GM21737 (cell line): Measurements from ENCODE around the gene ANKS1B.

Experiments used
- ATAC-seq: cut with Tn5 transposase; IDR thresholded peaks from one replicate; pipeline ENCODE4 v1.9.1; 2021; ENCODE audit warnings: mild to moderate bottlenecking, moderate library complexity; ENCODE audit not compliant: unreplicated experiment

Gene ANKS1B

DNA sequence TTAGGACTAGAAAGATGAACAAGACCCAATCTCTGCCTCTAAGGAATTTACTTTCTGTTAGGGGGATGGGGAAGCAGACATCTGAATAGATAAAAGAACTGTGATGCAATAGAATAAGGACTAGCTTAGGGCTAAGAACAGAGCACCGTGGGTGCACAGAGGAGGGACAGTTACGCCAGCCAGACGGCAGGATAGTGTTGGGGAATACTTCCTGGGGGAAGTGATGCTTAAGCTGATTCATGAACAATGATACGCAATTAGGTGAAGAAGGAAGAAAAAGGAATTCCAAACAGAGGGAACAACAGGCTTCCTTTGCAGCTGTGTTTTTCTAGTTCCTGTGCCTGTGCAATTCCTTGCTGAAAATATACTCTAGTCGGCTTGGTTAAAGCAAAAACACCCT lies 838.6 kb downstream of the ANKS1B start:
- no peak for ATAC-seq

DNA sequence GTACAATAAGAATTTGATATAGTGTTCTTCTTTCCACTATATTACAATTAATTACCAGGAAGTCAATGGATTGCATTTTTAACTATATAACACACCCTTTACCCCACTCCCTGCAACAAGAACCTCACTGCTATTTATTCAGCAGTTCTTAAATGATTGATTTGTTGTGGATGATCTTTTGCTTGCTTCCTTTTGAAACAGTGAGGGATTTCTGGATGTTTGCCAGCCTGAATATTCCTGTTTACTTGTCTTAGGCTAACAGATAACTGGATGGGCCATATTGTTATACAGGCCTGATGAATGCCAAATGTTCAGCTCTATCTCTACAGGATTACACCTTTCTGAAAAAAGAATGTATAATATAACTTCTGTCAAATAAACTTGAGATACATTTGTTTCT lies 842.1 kb downstream of the ANKS1B start:
- no peak for ATAC-seq

DNA sequence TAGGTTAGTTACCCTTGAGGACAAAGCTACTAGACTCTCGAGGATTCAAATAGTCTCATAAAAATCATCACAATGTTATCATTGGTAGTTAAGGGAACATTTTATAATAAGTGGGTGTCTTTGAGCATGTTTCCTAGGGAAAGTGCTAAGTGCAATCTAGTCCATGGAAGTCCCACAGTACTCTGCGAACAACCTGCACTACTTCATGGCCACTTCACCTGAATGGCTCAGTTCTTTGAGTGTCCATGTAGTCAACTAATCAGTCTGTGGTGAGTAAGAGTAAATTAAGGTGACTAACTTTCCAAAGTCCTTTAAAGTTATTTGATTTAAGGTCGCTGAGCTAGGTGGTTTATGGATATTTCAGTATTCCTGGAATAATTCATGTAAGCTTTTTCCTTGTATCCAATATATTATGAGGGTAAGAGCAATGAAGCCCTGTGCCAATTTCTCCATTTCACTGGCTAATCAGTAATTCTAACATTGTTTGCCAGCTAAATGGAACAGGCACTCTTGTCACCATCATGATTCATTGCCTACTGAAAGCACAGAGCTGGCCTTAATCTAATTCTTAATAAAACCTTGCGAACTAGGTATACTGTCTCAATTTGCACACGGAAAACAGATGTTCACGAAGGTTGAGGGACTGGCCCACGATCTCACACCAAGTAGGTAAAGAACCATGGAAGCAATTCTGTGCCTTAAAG lies 844.6 kb downstream of the ANKS1B start:
- ATAC-seq: no peak

- ATAC-seq: no peak
Measured at GRCh38 chr12:99138393-99138792, 846.3 kb downstream of the ANKS1B start.

- ATAC-seq: no peak
Measured at GRCh38 chr12:99137124-99137855, 847.4 kb downstream of the ANKS1B start.

- ATAC-seq: no peak
Measured at GRCh38 chr12:99136516-99136915, 848.2 kb downstream of the ANKS1B start.

GRCh38 chr12:99135376-99135775 lies 849.4 kb downstream of the ANKS1B start:
- no peak for ATAC-seq

- no peak for ATAC-seq
Measured at GRCh38 chr12:99133401-99133800, 851.3 kb downstream of the ANKS1B start.

- no peak for ATAC-seq
Measured at GRCh38 chr12:99131751-99132199, 853.0 kb downstream of the ANKS1B start.

- peak; percentile 97 for ATAC-seq
Measured at GRCh38 chr12:99130808-99131553, 853.8 kb downstream of the ANKS1B start.

DNA sequence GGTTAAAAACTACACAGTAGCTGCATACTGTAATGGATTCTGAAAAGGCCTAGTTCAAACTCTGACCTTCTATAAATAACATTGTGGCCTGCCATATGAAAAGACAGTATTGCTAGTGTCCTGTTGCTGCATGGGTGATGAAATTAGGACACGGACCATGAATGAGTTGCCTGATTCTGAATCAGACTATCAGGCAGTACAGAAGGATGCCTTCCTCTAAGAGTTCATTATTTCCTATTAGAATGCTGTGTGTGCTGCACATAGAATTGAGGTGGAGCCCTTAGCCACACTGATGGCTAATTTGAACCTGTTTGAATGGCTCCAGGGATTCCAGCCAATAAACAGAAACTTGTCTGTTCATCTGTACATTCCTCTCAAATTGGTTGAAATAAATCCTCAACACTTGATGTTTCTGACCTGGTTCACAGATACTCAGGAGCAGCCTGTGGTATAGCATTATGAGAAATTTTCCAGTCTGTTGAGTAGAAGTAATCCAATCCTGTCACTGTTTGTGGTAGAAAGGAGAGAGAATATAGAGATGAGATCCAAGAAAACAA lies 856.4 kb downstream of the ANKS1B start:
- no peak for ATAC-seq

- ATAC-seq: no peak
Measured at GRCh38 chr12:99122959-99123358, 861.8 kb downstream of the ANKS1B start.

DNA sequence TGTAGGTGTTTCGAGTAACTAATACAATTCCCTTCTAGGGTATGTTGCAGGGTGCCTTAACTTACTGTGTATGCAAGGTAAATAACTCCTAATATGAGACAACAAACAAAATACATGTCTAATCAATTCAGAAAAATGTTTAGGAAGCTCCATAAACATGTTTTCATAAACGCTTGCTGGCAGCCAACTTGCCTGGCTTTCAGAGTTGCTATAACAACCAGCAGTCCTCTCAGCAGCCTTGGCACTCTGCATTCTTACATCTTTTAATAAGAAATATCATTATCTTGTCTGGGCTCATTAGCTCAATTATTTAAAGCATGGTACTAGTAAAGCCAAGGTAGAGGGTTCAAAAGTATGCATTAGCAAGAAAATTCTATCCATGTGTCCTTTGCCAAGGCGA lies 862.2 kb downstream of the ANKS1B start:
- no peak for ATAC-seq

DNA sequence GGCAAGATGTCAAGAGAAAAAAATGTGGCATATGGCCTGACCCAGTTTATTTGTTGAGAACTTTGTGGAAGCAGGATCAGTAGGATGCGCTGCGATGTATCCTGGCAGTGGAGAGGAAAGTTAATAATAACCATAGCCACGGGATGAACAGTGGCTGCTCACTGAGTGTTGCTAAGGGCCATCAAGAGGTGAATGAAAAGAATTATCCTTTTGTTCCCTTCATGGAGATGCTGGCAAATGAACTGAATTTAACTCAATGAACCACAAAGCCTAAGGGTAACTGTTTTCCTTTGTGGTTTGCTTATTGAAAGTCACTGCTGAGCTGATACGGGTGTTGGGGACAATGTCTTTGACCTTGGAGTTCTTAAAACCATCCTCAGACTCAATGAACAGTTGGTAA lies 863.2 kb downstream of the ANKS1B start:
- no peak for ATAC-seq

GRCh38 chr12:99119943-99120342 lies 864.8 kb downstream of the ANKS1B start:
- no peak for ATAC-seq

DNA sequence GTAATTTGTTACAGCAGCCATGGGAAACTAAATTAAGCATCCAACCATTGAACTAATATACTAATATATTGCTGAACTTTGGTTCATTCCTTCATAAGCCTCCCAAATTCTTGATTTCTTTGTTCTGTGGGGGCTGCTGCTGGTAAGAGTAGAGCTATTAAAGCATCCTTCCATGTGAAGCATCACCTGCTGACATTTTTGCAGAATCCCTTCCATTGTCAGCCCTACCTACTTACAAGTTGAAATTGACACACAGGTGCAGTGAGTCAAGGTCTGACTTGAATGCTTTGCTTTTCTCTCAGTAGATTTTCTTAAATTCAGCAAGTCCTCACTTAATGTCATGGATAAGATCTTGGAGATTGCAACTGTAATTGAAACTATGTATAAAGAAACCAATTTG lies 865.3 kb downstream of the ANKS1B start:
- no peak for ATAC-seq

DNA sequence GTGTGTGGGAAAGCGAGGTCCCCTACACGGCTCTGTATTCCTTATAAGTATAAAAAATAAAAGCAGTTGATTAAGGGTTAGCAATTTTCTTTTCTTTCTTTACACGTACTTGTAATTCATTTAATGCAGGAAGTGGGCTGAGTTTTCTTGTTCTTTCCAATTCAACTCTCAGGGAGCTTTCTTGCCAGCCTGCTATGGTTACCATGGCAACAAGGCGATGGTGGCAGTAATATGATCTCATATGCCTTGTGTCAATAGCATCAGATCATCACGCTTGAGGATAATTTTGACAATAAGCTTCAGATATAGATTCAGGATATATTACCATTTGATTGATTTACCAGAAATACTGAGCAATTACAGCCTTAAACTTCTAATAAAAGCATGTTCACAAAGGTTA lies 873.1 kb downstream of the ANKS1B start:
- ATAC-seq: no peak

DNA sequence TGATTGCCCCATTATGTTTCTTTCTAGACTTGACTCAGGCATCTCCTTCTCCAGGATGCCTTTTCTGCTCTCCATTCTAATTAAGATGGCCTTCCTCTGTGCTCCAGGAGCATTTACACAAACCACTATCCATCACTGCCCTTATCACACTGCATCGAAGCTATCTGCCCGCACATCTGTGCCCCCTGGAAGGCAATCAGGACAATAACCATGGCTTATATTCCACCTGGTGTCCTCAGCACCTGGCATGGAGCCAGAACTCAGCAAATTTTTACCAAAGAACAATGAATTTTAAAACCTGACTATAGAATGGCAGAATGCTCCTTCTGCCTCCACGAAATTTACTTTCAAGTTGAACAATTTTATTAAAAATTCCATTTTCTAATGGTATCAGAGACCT lies 873.9 kb downstream of the ANKS1B start:
- no peak for ATAC-seq

DNA sequence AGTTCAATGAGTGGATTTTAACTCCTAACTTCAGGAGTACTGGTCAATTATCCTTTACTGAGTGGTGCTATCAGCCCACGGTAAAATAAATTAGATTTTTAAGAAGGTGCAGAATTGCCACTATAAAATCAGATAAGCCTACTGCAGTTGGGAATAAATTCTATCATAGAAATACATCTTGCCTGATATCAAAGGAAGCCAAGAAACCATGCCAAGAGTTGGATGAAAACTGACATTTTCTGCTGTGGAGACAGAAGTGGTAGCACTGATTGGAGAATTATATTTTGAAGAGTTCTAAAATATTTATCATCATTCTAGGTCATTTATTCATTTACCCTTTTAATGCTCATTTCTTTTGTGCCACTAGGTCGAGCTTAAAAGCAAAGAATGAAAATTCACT lies 874.5 kb downstream of the ANKS1B start:
- no peak for ATAC-seq

DNA sequence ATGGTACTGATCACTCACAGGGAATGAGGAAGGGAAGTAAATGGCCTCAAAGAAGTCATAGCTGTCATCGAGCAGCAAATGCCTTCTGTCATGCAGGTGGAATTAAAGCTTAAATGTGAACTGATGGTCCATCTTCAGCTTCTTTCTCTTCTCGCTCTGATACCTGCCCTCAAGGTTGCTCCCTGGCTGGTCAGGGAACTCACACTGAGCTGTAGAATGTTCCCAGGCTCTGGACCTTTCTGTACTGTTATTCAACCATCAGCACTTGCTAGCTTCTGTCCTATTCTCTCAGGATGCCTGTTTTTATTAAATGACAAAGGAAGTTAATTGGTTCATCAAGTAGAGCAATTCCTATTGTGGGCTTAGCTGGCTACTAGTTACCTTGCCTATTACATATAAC lies 875.8 kb downstream of the ANKS1B start:
- ATAC-seq: no peak

- no peak for ATAC-seq
Measured at GRCh38 chr12:99099786-99100185, 885.0 kb downstream of the ANKS1B start.

DNA sequence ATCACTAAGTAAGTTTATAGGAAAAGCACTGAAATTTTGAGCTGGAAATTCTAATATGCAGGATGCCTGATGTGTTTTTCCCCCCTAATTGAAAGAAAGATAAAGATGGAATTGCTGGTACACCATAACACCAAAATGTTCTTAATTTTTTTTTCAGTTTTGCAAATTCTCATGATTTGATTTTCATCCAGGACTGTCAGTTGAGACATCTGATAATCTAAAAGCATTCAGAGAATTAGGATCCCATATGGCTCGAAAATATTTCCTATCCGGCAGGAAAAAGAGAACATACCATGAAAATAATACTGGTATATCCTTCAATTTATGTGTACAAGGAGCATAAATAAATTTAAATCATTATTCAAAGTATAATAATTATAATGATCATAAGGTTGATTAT lies 887.6 kb downstream of the ANKS1B start:
- no peak for ATAC-seq
